ENCODE results near the gene ARAF. TPM values are rescaled to one million over a fixed set of nuclear protein-coding genes. Genes with fewer than 3 reads are reported as not detected.
"Not testable (repeated sequence)": the region's sequence is repeated elsewhere in the genome, so short reads cannot be mapped to it uniquely, and the experiment has no call there.

ARAF gene
- polyA plus RNA-seq, 3 donors = 34.3 to 54.8 (median 40.7) TPM

DNA sequence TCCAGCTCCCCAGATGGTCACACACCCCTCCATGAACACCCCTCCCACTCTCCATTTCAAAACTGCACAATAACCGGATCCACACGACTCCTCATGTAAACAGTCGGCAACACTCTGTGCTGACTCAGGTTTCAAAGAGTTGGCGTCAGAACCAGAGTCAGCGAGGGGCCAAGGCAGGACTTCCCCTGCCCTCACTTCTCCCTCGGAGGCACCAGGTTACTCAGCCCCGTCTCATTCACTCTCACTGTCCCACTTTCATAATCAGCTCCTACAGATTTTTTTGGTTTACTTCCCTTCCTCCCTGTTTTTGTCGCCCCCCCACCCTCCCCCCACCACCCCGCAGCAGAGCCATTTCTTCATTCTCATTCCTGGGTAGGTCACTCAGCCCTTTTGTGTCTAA is 18.5 kb downstream of the ARAF start:
- 20 to 67% (median 57%) methylated on average over 9 of the region's 9 CpGs for WGBS, 3 donors
- H3K27ac ChIP-seq (ENCODE audit: low read depth, low read length) = no peak overlapping the region

DNA sequence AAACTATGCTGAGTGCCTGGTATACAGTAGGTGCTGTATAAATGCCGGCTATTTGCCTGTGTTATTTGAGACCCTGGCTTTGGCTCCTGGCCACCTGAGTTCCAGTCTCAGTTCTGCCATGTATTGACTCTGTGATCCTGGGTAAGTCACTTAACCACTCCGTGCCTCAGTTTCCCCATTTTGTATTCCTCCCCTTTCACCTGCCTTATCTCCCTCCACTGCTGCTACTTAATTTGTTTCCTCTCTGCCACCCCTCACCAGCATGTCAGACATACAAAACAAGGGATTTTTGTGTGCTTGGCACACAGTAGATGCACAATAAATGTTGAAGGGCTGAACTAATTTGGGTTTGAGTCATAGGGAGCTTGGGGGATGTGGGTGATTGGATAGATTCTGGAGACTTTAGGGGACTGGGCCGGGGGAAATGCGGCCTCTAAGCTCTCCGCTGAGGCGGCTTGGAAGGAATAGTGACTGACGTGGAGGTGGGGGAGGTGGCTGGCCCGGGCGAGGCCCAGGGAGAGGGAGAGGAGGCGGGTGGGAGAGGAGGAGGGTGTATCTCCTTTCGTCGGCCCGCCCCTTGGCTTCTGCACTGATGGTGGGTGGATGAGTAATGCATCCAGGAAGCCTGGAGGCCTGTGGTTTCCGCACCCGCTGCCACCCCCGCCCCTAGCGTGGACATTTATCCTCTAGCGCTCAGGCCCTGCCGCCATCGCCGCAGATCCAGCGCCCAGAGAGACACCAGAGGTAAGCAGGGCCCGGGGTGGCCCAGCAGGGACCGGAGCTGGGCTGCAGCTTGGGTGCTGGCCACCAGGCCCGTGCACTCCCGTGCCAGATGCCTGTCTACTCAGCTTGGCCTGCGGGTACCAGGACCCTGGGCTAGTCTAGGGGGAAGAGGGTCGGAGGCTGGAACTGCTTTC is 21.0 kb downstream of the ARAF start, which contains the start of gene TIMP1:
Gene TIMP1, plus strand, starts transcription at position 706 of the 917 bp plus-strand sequence. CDS start 980 bp downstream, outside the sequence.
- WGBS, 3 donors = 4 to 34% (median 18%) methylated on average over 12 to 28 of the region's 28 CpGs
- H3K27ac ChIP-seq (ENCODE audit: low read depth, low read length) = peak within 1 kb of the TSS; percentile 81

- 39 to 71% (median 54%) methylated on average over 5 to 8 of the region's 8 CpGs for WGBS, 3 donors
- peak overlapping the region; percentile 81 for H3K27ac ChIP-seq (ENCODE audit: low read depth, low read length)
Observed at GRCh38 chrX:47583240-47583861, 22.3 kb downstream of the ARAF start.

GRCh38 chrX:47584714-47585113 is 23.7 kb downstream of the ARAF start:
- 64 to 80% (median 71%) methylated on average over 6 of the region's 6 CpGs for WGBS, 3 donors
- H3K27ac ChIP-seq (ENCODE audit: low read depth, low read length) = no peak overlapping the region

DNA sequence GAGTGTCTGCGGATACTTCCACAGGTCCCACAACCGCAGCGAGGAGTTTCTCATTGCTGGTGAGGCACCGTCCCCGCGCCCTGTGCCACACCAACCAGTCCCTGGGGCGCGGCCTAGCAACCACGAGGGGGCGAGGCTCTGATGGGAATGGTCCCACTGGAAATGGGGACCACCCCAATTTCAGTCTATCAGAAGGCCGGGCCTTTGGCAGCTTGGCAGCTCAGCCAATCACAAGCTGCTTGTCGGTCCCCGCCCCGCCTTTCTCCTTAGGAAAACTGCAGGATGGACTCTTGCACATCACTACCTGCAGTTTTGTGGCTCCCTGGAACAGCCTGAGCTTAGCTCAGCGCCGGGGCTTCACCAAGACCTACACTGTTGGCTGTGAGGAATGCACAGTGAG is 24.3 kb downstream of the ARAF start:
- no peak overlapping the region for H3K27ac ChIP-seq (ENCODE audit: low read depth, low read length)
- WGBS, 3 donors = 65 to 78% (median 73%) methylated on average over 14 to 16 of the region's 16 CpGs

- H3K27ac ChIP-seq (ENCODE audit: low read depth, low read length) = no peak overlapping the region
- WGBS, 3 donors = 54 to 73% (median 71%) methylated on average over 9 to 11 of the region's 11 CpGs
Observed at GRCh38 chrX:47586043-47586787, 25.2 kb downstream of the ARAF start.

GRCh38 chrX:47587091-47587891 is 26.3 kb downstream of the ARAF start:
- WGBS, 3 donors = 30 to 73% (median 53%) methylated on average over 4 of the region's 4 CpGs
- no peak overlapping the region for H3K27ac ChIP-seq (ENCODE audit: low read depth, low read length)

DNA sequence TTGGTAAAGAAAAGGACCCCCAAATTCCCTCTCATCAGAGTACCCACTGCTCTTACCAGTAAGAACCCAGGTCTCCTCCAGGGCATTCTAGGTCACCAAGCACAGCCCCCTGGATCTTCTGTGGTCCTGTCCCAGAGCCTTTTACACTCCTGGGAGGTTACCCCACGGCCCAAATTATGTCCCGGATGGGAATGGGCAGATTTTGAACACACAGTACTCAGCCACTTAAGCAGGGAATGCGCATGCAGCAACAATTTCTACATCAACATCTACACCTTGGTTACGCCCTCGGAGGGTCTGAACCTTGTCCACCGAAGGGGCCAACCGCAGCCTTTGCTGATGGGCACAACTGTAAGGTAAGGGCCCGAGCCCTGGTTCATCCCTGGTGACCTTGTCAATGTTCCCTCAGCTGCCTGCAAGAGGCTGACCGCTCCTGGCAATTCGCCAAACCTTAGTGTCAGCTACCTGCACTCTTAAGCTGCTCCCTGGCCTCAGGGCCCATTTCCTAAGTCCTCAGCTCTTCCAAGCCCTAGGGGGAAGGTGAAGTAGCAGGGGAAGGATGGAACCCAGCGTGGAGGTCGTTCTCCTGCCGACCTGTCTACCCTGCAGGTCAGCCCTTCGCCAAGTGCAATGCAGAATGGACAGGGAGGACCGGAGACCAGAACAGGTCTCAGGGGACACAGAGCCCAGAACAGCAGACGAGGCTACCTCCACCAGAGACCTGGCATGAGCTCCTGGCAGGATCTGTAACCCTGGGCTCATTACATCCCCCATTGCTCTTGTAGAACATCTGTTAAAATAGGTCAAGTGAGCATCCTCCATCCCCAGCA is 27.1 kb downstream of the ARAF start:
- WGBS, 3 donors = 72 to 89% (median 75%) methylated on average over 11 to 16 of the region's 16 CpGs

DNA sequence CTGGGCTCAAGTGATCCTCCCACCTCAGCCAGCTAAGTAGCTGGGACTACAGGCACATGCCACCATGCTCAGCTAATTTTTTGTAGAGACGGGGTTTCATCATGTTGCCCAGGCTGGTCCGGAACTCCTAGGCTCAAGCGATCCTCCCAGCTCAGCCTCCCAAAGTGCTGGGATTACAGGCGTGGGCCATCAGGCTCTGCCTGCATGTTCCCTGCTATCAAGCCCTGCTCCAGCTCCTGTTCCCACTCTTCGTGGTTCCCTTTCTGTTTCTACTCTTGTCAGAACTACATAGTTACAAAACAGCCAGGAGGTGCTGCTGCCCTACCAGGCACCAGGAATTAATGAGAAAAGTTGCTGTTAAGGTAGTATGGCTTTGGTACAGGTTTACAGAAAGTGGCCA is 30.0 kb downstream of the ARAF start:
- WGBS, 3 donors = 81 to 85% (median 84%) methylated on average over 4 to 5 of the region's 5 CpGs
- H3K27ac ChIP-seq (ENCODE audit: low read depth, low read length) = no peak overlapping the region

More for the DNA sequence above, 27.1 kb downstream of the ARAF start:
- no peak overlapping the region for H3K27ac ChIP-seq (ENCODE audit: low read depth, low read length)

DNA sequence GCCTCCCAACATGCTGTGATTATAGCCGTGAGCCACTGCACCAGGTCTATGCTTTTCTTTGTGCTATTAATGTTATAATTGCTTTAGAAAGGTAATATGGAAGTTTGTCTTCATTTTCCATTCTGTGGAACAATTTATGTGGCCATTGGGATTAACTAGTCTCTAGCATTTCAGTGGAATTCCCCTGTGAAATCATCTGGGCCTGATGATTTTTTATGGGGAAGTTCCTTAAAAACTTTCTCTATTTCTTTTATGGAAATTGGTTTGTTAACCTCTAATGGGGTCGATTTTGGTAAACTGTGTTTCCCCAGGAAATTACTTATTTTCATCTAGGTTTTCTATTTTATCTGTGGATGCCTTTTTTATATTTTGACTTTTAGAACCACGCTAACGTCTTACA is 32.5 kb downstream of the ARAF start:
- H3K27ac ChIP-seq (ENCODE audit: low read depth, low read length) = no peak overlapping the region
- WGBS, 3 donors = 65 to 75% (median 69%) methylated on average over 4 of the region's 4 CpGs

- no peak overlapping the region for H3K27ac ChIP-seq (ENCODE audit: low read depth, low read length)
- WGBS, 3 donors = 18 to 64% (median 51%) methylated on average over 1 of the region's 1 CpG
Observed at GRCh38 chrX:47595716-47596251, 34.8 kb downstream of the ARAF start.

DNA sequence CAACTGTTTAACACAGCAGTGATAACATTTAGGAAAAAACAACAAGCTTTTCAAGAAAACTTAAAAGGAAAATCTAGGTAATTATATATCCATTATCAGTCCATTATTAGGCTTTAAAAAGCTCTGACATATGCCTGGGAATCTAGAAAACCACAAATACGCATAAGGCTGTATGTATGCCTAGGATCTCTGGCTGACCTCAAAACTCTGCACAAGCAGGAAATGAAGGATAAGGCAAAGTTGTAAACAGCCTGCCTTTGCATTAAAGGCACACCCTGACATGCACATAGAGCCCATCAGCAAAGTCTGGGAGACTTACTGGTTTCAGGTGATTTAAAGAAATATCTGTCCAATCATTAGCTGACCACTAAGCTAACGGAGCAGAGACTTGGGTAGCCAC is 35.3 kb downstream of the ARAF start:
- 75 to 86% (median 82%) methylated on average over 2 of the region's 2 CpGs for WGBS, 3 donors
- no peak overlapping the region for H3K27ac ChIP-seq (ENCODE audit: low read depth, low read length)

DNA sequence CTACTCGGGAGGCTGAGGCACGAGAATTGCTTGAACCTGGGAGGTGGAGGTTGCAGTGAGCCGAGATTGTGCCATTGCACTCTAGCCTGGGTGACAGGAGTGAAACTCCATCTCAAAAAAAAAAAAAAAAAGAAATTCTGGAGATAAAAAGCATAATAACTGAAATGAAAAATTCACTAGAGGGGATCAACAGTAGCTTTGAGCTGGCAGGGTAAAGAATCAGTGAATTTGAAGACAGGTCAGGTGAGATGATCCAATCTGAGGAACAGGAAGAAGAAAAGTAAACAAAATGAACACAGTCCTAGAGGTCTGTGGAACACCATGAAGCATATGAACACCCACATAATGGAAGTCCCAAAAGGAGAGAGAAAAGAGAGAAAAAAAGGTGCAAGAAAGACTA is 36.2 kb downstream of the ARAF start:
- WGBS, 3 donors = 86 to 89% (median 86%) methylated on average over 3 of the region's 3 CpGs
- no peak overlapping the region for H3K27ac ChIP-seq (ENCODE audit: low read depth, low read length)

GRCh38 chrX:47603125-47603524 is 42.1 kb downstream of the ARAF start:
- not testable (repeated sequence) for H3K27ac ChIP-seq (ENCODE audit: low read depth, low read length)
- WGBS, 3 donors = 92 to 98% (median 97%) methylated on average over 4 of the region's 4 CpGs

- 50 to 73% (median 67%) methylated on average over 9 of the region's 9 CpGs for WGBS, 3 donors
- H3K27ac ChIP-seq (ENCODE audit: low read depth, low read length) = no peak overlapping the region
Observed at GRCh38 chrX:47605024-47605423, 44.0 kb downstream of the ARAF start.

- no peak overlapping the region for H3K27ac ChIP-seq (ENCODE audit: low read depth, low read length)
Observed at GRCh38 chrX:47607091-47607490, 46.1 kb downstream of the ARAF start.

DNA sequence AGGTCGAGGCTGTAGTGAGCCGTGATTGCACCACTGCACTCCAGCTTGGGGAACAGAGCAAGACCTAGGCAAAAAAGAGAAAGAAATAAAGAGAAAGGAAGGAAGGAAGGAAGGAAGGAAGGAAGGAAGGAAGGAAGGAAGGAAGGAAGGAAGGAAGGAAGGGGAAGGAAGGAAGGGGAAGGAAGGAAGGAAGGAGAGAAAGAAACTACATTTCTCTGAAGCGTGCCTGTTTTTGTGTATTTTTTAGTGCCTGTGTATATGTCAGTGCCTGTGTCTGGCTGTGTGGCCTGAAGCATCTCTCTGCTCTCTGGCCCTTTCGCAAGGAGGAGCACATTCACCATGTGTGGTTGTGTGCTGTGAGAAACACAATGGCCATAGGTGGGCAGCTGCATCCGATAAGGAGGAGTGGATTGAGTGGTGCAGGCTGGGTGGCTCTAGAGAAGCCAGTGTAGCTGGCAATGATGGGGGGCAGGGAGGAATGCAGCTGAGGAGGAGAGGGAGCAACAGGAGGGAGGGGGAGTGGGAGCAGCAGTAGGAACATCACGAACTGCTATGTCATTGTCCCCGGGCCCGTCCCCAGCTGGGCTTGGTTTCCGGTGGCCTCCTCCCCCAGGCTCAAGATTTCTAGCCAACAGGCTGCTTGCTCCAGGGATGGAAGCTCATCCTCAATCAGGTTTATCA is 47.3 kb downstream of the ARAF start:
- WGBS, 3 donors = 38 to 62% (median 59%) methylated on average over 4 to 9 of the region's 9 CpGs
- no peak overlapping the region for H3K27ac ChIP-seq (ENCODE audit: low read depth, low read length)

All from adipose tissue (tissue), 3 donors.